Osteocyte (in vitro differentiated cells): ENCODE data around the gene NELL2. TPM values are rescaled to one million over a fixed set of nuclear protein-coding genes. Genes with fewer than 3 reads are reported as not detected.

Source experiments
- DNase-seq: peaks from one replicate; pipeline ENCODE4 v3.0.0; 2021; ENCODE audit warnings: mixed read lengths; ENCODE audit not compliant: unreplicated experiment; ENCODE audit errors: extremely low spot score
- H3K27ac Mint-ChIP-seq: one replicate; pipeline ENCODE4 v1.8.0; 2021; ENCODE audit warnings: mild to moderate bottlenecking, mixed read lengths; ENCODE audit not compliant: unreplicated experiment
- H3K27me3 Mint-ChIP-seq: one replicate; pipeline ENCODE4 v1.8.0; 2021; ENCODE audit warnings: mixed read lengths; ENCODE audit not compliant: unreplicated experiment
- H3K36me3 Mint-ChIP-seq: one replicate; pipeline ENCODE4 v1.8.0; 2021; ENCODE audit warnings: mixed read lengths; ENCODE audit not compliant: unreplicated experiment
- H3K4me1 Mint-ChIP-seq: one replicate; pipeline ENCODE4 v1.8.0; 2021; ENCODE audit warnings: mixed read lengths; ENCODE audit not compliant: unreplicated experiment
- H3K4me3 Mint-ChIP-seq: one replicate; pipeline ENCODE4 v1.8.0; 2021; ENCODE audit warnings: mild to moderate bottlenecking, moderate library complexity, mixed read lengths; ENCODE audit not compliant: unreplicated experiment
- H3K9me3 Mint-ChIP-seq: one replicate; pipeline ENCODE4 v1.8.0; 2021; ENCODE audit warnings: mixed read lengths; ENCODE audit not compliant: unreplicated experiment
- CTCF ChIP-seq: fragments of 200-600 bp; sonication (generic); IDR thresholded peaks from 2 replicates; pipeline ENCODE4 v1.5.0; 2021; ENCODE audit warnings: antibody characterized with exemption, mild to moderate bottlenecking, moderate library complexity
- total RNA-seq: library from RNA; stranded (reverse); gene quantifications from 2 replicates; pipeline ENCODE4 v1.2.1, GENCODE V29; 2021

The NELL2 gene
- total RNA-seq, 1 donor from 2014 or later, result not detected

DNA sequence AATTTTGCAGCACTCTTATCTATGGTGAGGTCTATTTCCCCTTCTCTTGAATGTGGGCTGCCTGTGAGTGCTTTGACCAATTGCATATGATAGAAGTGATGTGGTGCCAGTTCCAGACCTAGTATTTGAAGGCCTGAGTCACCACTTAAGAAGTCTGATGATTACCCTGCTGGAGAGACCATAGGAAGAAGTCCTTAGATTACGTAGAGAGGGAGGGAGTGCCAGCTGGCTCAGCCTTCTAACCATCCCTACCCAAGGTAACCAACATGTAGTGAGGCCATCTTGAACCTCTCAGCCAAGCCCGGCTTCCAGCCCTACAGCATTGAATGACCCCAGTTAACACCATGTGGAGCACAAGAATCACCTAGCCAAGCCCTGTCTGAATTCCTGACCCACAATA is 166.9 kb downstream of the NELL2 start:
- Mint-ChIP-seq H3K27ac (no peak overlapping the region), H3K36me3 (no peaks in the 10 kb centered on the region), H3K9me3 (no peaks in the 10 kb centered on the region), H3K4me1 (no peaks in the 10 kb centered on the region), H3K4me3 (no peak overlapping the region), H3K27me3 (peaks cover 3% of the 10 kb centered on the region)
- DNase-seq, result no peak
- TF ChIP-seq CTCF, result no peak

DNA sequence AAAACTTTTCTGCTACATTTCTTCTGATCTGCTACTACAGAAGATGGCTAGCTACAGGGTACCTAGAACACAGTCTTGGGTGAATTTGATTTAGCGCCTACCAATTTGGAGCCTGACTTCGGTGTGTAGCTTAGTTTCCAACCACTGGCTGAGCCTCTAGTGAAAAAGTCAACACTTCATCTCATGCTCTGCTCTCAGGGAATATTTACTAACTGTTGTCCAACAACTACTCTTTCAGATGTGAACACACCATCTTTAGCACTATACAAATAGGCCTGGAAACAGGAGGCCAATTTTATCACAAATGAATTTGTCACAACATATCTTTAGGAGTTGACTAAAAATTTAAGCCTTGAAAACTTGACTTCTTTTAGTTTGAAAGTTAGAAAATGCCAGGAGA is 167.9 kb downstream of the NELL2 start:
- TF ChIP-seq CTCF, result no peak
- Mint-ChIP-seq H3K36me3 (no peaks in the 10 kb centered on the region), H3K4me1 (no peaks in the 10 kb centered on the region), H3K9me3 (no peaks in the 10 kb centered on the region), H3K4me3 (no peak overlapping the region), H3K27ac (no peak overlapping the region), H3K27me3 (peaks cover 3% of the 10 kb centered on the region)
- no peak for DNase-seq

DNA sequence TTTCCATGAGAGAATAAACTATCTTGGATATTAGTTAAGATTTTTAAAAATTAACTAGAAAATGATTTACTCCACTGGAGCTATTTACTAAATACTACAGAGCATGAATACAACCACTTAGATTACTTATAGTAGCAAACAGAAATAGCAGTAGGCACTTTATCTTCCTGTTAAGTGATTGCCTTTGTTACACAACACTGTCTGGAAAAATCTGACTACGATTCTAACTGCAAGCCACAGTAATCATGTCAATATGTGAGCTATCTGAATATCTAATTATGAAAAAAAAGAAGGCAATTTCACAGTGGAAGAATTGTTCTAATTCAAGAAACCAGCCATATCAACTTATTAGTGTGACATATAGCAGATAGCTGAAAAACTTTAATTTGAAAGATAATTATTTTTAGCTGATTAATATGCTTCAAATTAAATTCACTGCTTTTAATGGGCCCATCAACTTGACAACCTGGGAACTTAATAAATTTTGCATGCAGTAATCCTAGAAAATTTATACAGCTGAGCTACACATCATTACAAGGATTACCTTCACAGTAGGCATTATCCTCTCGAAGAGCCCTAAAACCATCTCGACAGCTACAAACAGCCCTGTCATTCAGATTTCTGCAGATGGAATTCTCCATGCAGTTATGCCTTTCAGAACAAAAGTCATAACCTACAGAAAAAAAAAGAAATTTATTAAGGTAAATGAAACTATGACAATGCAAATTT is 172.8 kb downstream of the NELL2 start:
- Mint-ChIP-seq H3K36me3 (no peaks in the 10 kb centered on the region), H3K4me3 (no peak overlapping the region), H3K4me1 (no peaks in the 10 kb centered on the region), H3K9me3 (no peaks in the 10 kb centered on the region), H3K27me3 (no peaks in the 10 kb centered on the region), H3K27ac (no peak overlapping the region)
- DNase-seq, result no peak
- TF ChIP-seq CTCF, result no peak

DNA sequence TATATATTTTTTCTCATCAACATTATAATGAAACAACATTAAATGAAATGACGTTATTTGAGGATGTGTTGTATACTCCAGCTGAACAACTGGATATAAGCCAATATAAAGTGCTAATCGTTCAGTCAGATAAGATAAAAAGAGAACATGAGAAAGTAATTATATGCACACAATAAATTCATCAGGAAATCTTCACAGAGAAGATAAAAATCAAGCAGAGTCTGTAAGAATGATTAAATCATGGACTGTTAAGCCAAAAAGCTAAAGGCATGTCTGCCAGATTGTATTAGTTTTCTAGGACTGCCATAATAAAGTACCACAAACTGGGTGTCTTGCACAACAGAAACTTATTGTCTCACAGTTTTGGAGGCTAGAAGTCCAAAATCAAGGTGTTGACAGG is 178.6 kb downstream of the NELL2 start:
- Mint-ChIP-seq H3K4me1 (no peaks in the 10 kb centered on the region), H3K27ac (no peak overlapping the region), H3K27me3 (no peaks in the 10 kb centered on the region), H3K9me3 (peaks cover 3% of the 10 kb centered on the region), H3K4me3 (no peak overlapping the region), H3K36me3 (no peaks in the 10 kb centered on the region)
- TF ChIP-seq CTCF, result no peak
- DNase-seq, result no peak

DNA sequence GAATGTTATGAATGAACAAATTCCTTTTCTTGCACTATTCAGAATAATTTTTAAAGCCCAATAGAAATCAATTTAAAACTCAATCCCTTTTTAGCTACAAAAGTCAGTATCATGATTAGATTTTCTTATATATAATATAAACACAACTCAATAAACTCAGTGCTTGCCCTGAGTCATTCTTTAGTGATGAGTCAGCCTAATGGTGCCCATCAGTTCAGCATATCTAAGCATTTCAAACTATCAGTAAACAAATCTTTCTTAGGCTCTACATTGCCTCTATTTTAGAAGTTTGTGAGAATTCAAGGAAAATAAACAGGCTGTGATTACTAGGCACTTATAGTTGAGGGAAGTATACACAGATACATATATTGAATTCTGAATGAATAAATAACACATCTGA is 179.6 kb downstream of the NELL2 start:
- Mint-ChIP-seq H3K27ac (no peak overlapping the region), H3K27me3 (no peaks in the 10 kb centered on the region), H3K4me3 (no peak overlapping the region), H3K9me3 (peaks cover 3% of the 10 kb centered on the region), H3K36me3 (no peaks in the 10 kb centered on the region), H3K4me1 (no peaks in the 10 kb centered on the region)
- no peak for TF ChIP-seq CTCF
- no peak for DNase-seq
